NB4 (cell line): ENCODE results near the gene LNPEP.

Experiments
- DNase-seq: peaks from one replicate; pipeline ENCODE4 v3.0.0; 2010; ENCODE audit warnings: low read depth
- H3K4me3 ChIP-seq: one replicate; pipeline ENCODE4 v1.5.1; 2011; ENCODE audit warnings: mild to moderate bottlenecking, low read depth, low read length, moderate library complexity
- MAX ChIP-seq: IDR thresholded peaks from 2 replicates; pipeline ENCODE4 v1.6.1; 2011; ENCODE audit warnings: low read depth, low read length
- MYC ChIP-seq: IDR thresholded peaks from 2 replicates; pipeline ENCODE4 v1.6.1; 2011; ENCODE audit warnings: low read depth, low read length
- POLR2A ChIP-seq: IDR thresholded peaks from 2 replicates; pipeline ENCODE4 v1.6.1; 2011; ENCODE audit warnings: mild to moderate bottlenecking; ENCODE audit not compliant: insufficient read length; ENCODE audit errors: extremely low read depth
- TF ChIP-seq, protein P1 (sequence below): IDR thresholded peaks from one replicate; pipeline ENCODE4 v1.5.1; 2012; ENCODE audit warnings: low read depth, low read length

Gene LNPEP

DNA sequence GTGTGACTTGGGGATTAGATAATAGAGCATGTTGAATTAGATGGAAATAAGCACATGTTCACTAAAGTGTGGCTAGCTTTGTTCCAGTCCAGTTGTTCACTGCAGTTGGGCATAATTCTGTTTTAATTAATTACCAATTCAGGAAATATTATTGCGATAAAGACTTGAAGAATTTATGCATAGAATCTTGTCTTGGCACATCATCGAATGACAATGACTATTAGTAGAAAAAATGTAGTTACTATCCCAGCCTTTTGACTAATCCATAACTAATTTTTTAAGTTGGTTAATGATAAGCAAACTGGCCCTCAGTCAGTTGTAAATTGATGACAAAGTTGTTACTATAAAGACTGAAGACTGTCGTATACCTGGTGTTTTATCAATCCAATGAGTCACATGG is 10.5 kb downstream of the LNPEP start:
- no peak for DNase-seq
- TF ChIP-seq MYC (no peak), MAX (no peak), POLR2A (no peak)
- TF ChIP-seq, protein P1, sequence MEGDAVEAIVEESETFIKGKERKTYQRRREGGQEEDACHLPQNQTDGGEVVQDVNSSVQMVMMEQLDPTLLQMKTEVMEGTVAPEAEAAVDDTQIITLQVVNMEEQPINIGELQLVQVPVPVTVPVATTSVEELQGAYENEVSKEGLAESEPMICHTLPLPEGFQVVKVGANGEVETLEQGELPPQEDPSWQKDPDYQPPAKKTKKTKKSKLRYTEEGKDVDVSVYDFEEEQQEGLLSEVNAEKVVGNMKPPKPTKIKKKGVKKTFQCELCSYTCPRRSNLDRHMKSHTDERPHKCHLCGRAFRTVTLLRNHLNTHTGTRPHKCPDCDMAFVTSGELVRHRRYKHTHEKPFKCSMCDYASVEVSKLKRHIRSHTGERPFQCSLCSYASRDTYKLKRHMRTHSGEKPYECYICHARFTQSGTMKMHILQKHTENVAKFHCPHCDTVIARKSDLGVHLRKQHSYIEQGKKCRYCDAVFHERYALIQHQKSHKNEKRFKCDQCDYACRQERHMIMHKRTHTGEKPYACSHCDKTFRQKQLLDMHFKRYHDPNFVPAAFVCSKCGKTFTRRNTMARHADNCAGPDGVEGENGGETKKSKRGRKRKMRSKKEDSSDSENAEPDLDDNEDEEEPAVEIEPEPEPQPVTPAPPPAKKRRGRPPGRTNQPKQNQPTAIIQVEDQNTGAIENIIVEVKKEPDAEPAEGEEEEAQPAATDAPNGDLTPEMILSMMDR: no peak

GRCh38 chr5:96952118-96952750 is 16.4 kb downstream of the LNPEP start:
- no peak overlapping the region for H3K4me3 ChIP-seq
- TF ChIP-seq, protein P1: no peak
- no peak for TF ChIP-seq POLR2A
- no peak for TF ChIP-seq MAX
- no peak for TF ChIP-seq MYC
- no peak for DNase-seq

More for the DNA sequence above, 10.5 kb downstream of the LNPEP start:
- H3K4me3 ChIP-seq: no peak overlapping the region

GRCh38 chr5:96952974-96953730 is 17.3 kb downstream of the LNPEP start:
- no peak overlapping the region for H3K4me3 ChIP-seq
- TF ChIP-seq, protein P1: no peak
- no peak for TF ChIP-seq MYC
- no peak for TF ChIP-seq POLR2A
- TF ChIP-seq MAX: no peak
- DNase-seq: no peak

GRCh38 chr5:96957254-96958049 is 21.6 kb downstream of the LNPEP start:
- H3K4me3 ChIP-seq: no peak overlapping the region
- DNase-seq: peak; percentile 34
- TF ChIP-seq, protein P1: no peak
- no peak for TF ChIP-seq POLR2A
- TF ChIP-seq MAX: no peak
- TF ChIP-seq MYC: no peak

DNA sequence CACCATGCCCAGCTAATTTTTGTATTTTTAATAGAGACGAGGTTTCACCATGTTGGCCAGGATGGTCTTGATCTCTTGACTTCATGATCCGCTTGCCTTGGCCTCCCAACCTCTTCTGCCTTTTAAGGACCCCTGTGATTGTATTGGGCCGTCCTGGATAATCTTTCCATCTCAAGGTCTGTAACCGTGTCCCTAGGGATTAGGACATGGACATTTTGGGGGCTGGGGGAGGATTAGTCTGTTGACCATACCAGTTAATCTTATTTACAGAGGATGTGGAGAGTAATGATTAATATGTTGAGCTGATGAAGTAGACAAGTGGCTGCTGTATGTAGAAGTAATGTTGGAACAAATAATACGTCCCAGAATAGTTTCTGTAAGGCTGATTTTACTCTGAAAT is 23.1 kb downstream of the LNPEP start:
- H3K4me3 ChIP-seq: no peak overlapping the region
- DNase-seq: no peak
- TF ChIP-seq MYC: no peak
- TF ChIP-seq POLR2A: no peak
- TF ChIP-seq, protein P1: no peak
- no peak for TF ChIP-seq MAX
